GM18498 (cell line): ENCODE measurements around the gene BRD9.
"Not testable (repeated sequence)": the region's sequence is repeated elsewhere in the genome, so short reads cannot be mapped to it uniquely, and the experiment has no call there.

Experiments
- ATAC-seq: cut with Tn5 transposase; IDR thresholded peaks from one replicate; pipeline ENCODE4 v1.9.1; 2021; ENCODE audit warnings: mild to moderate bottlenecking, moderate library complexity; ENCODE audit not compliant: unreplicated experiment

The BRD9 gene

DNA sequence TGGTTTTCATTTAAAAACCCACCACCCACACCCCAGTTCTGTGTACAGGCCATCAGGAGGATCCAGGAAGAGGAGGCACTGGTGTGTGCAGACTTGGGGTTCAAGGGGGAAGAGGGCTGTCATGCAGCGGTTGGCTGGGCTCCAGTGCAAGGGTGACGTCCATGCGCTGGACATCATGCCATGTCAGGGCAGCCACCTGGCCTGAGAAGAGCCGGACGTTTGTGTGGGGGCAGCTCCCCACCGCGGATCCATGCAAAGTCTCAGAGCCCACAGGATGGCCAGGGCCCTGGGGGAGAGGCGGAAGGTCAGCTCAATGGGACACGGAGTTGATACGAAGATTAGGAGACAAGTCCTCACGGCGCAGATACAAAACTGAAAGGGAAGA, 11.1 kb downstream of the BRD9 start:
- ATAC-seq: no peak

DNA sequence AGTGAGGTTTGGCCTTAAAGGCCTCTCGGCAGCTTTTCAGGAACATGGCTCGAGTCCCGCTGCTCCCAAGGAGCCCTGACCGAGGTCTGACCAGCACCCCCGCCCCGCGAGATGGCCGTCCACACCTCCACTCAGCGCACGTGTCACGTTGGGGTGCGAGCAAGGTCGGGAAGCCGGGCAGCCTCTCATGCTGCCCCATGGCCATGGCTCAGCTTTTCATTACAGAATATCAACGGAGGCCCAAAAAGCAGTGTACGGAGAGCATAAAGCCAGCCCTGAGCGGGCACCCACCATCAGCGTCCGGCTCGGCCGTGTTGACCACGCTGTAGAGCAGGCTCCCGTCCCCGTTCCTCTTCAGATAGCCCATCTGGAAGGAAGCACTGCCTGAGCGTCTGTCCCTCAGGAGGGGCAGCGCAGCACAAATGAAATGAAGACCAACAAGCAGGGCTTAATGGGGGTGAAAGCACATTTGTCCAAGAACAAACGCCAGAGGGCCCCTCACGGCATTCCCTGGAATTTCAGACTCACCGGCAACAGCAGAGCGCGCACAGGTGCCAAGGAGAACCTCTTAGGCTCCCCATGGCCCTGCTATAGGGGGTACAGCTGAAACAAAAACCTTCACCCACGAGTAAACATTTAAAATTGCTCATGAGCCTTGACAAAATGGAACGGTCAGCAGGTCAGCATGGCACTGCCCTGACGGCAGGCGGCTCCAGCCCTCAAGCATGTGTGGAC, 11.6 kb downstream of the BRD9 start:
- no peak for ATAC-seq

DNA sequence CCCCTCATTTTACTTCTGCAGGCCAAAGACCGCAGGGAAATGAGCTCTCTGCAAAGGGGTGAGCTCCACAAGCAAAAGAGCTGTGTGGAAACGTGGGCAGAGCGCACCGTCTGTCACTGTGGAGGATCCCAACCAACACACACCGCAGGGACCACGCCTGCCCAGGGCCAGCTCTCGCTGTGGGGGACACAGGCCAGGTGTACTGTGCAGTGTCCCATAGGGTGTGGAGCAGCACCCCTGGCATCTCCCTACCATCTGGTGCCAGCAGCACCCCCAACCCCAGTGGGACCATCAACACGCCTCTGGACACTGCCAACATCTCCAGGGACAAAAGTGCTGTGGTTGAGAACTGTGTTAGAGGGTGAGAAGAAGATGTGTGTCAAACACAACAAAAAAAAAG, 13.9 kb downstream of the BRD9 start:
- ATAC-seq: not testable (repeated sequence)

DNA sequence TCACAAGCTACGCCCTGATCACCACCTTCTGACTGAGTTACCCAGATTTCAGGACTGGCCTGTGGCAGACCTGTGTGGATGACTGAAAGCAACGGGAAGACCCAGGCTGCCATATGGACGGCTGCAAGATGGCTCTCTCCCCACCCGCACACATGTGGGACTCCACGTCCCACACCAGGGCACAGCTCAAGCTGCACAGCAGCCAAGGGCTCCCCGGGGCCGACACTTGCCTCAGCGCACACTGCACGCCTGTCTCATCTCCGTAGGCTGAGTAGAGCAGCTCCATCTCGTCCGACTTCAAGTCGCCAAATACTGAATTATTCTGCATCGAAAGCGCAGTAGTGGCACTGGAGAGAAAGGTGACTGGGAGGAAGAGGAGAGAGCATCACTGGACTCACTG, 14.5 kb downstream of the BRD9 start:
- ATAC-seq: no peak

DNA sequence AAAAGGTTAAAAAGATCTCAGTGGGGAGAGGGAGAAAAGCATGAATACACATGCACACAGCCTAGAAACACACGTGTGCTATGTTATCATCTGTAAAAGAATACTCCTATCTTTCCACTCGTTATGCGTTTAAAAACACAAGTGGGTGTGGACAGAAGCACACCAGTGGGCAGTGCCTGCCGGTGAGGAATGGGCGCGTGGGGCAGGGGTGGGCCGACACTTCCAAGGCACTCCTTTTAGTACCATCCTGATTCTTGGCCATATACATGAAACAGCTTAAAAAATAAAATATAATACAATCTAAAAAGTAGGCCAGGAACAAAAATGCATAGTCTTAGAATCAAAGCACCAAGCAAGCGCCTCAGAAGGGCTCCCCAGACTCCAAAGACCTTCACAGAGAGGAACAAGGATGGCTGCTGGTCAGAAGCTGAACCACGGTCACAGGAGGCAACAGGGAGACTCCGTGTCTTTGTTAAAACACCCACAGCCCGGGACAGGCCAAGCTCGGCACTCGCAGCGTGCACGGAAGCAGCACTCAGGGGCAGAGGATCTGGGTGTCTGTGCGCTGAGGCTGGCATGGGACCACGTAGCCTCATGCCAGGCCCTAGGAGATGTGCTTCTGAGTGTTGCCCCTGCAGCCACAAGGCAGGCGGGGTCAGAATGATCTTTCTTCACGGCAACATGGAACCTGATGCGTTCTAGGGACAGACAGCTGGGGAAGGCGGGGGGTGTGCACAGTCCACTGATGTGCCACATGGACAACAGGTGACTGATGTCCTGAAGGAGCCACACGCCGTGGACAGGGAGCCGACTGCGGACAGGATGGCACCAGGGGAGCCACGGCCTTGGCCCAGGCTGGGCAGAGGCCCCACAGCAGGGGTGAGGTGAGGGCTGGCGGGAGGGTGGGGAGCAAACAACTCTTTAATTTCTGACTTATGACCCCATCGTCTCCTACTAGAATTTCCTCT, 15.9 kb downstream of the BRD9 start:
- no peak for ATAC-seq

DNA sequence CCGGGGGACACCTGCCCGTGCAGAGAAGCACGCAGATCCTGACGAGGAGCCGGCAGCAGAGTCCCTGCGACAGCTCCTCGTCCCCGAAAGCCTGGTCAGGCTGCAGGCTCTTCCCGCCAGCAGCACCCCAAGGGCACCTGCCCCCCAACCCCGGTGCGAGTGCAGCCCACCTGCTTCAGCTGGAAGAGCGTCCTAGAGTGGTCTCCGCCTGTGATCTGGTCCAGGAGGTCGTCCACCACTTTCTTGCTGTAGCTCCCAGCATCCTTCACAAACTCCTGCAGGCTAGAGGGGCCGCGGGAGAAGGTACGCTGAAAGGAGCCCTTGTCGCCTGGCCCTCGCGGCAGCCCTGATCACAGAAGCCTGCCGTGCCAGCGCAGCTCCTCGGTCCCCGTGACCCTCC, 16.7 kb downstream of the BRD9 start:
- no peak for ATAC-seq

DNA sequence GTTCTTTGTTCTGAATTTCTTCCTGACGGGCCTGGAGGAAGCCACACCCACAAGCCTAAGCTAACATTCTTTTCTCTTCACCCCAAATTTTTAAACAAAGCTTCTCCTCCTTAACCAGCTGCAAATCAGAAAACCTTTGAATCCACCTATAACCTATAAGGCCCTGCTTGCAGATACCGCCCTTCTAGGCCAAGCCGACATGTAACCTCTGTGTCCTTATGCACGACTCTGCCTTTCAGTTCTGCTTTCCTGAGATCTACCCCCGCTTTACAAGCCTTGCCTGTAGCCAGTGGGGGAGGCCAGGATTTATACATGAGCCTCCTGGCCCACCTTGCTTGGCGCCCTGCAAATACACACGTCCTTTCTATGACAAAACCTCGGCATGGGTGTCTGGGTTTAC, 19.3 kb downstream of the BRD9 start:
- no peak for ATAC-seq

DNA sequence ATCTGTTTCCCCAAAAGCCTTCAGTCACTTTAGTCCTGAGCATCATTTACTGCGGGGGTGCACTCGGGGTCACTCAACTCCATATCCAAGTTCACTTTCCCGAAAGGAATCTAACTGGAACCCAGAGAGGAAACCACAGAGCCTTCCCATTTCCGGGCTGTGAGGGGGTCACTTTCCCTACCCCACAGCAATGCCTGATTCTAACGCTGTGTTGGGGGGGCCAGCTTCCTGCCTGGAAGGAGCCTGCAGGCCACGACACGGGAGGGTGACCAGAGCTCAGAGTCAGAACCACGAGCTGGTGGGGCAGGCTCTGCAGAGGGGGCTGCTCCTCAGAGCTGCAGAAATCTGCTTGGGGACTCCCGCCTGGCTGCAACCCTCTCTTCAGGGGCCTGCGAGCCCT, 20.3 kb downstream of the BRD9 start:
- ATAC-seq: no peak

DNA sequence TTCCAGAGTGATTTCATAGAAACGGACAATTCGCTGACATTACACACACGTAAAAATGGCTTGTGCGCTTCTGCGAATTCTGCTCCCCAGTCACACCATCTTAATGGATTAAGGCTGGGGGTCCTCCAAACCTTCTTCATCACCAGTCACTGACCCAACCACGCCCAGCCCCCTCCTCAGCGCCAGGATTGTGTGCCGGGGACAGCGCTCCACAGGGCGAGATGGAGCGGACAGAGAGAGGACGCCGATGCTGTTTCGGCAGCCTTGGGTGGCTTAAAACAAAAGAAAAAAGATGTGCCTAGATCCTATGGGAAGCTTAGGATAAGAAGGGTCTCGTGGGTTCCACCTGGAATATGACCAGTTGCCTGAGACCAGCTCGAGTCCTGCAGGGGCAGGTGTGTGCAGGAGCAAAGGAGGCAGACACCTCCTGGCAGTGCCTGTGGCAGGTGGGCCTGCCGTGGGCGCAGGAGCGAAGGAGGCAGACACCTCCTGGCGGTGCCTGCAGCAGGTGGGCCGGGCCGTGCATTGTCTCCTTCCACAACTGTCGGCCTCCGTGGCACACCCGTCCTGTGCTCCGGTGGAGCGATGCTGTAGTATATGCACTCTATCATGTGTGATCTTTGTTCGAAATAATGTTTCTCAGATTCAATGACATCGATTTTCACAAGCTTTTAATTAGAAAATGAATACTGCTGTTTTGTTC, 20.9 kb downstream of the BRD9 start:
- ATAC-seq: no peak

DNA sequence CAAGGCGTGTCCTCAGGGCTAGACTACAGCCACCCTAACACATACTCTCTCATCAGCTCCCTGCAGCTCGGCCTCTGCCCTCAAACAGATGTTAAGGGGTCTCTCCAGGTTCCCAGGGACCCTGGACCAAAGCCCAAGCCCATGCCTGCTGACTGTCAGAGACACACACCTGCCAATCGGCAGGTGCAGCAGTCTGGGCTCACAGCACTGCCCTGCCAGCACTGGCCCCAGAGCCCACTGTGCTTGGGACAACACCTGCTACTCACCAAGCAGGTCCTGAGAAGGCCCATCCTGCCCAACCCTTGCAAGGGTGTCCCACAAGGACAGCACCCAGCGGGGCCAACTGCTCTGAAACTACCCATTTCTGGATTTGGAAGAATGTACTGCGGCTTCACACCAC, 21.6 kb downstream of the BRD9 start:
- no peak for ATAC-seq

DNA sequence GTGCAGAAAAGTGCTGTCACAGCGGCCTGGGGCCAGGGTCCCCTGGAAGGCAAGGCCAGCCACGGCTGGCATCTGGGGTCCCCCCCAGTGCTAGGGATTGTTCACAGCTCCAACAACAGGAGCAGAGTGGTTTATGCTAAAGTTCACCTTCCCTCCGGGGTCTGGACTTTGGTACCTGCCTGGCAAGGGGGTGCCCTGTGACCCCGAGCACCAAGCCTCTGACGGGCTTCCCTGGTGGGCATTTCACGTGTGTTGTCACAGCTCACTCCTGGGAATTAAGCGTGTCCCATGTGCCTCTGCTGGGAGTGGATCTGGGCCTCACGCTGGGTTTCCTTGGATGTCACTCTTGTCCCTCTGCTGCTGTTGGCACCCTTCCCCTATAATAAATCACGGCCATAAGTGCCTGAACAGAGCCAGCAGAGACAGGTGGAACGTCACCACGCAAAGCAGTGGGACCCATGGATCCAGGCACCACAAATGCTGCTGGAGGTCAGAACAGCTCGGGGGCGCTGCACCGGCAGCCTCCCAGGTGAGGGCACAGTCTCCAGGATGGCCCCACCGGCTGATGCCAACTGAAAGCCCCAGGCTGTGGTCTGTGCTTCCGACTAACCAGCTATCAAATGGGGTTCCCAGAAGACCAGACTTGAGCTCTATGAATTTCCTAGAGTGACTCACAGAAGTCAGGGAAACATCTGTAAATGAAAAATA, 24.0 kb downstream of the BRD9 start:
- ATAC-seq: no peak

DNA sequence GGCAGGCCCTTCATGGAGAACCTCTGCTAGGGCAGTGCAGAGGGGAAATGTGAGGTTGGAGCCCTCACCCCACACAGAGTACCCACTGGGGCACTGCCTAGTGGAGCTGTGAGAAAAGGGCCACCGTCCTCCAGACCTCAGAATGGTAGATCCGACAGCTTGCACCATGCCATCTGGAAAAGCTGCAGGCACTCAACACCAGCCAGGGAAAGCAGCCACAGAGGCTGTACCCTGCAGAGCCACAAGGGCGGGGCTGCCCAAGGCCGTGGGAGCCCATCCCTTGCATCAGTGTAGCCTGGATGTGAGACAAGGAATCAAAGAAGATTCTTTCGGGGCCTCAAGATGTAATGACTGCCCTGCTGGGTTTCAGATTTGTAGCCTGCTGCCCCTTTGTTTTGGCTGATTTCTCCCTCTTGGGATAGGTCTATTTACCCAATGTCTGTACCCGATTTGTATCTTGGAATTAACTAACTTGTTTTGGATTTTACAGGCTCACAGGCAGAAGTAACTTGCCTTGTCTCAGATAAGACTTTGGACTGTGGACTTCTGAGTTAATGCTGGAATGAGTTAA, 25.2 kb downstream of the BRD9 start:
- no peak for ATAC-seq

DNA sequence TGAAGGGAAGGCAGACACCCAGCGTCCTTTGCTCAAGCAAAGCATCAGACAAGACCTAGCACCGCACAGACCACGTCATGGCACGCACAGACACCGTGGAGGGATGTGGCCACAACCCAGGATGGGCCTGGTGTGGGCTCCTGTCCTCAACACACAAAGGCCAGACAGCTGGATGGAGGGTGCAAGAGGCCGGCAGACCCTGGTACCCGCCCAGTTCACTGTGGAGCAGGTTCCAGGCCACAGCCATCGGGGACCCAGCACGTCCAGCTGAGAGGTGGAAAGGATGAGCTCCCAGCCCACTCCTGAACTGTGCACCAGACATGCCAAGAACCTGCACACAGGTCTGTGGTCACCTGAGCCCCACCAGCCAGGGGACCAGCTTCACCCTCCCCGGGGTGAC, 26.8 kb downstream of the BRD9 start:
- no peak for ATAC-seq

DNA sequence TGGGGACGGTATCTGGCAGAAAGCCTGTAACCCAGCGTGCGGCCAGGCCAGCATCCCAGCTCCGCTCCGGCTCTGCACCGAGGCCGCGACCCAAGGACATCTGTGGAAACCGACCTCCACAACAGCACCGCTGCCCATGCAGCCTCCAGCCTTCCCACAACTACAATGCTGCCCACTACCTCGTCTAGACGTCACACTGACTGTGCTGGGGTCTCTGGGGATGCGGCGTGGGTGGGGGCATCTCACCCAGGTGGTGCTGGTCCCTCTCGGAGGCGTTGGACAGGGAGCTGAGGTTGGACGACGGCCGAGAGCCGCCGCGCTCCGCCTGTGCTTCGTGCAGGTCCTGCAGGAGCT, 27.5 kb downstream of the BRD9 start:
- no peak for ATAC-seq

DNA sequence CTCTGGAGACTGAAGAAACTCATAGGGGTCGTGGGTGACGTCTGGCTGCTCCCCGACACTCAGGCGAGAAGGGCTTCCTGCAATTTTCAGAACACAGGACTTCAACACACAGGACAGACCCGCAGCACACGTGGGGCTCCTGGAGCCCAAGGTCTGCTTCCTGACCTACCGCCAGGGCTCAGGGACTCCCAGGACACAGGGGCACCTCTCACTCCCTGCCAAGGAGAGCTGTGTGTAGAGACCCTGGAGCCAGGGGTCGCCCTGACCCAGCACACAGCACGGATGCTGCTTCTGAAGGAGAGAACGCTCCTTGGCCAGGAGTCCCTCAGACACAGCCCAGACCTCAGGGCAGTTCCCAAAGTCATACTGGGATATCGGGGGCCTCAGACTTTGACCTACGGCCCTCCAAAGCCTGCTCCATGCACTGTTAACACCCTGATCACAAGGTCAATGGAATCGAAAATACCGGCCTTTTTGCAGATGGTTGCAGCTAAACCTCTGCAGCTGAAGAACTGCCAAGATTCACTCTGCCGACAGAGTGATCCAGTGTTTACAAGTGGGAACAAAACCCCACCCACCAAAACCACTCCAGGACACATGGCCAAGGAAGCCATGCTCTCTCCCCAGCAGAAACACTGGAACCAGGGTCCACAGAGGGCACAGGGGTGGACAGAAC, 28.0 kb downstream of the BRD9 start:
- ATAC-seq: no peak

DNA sequence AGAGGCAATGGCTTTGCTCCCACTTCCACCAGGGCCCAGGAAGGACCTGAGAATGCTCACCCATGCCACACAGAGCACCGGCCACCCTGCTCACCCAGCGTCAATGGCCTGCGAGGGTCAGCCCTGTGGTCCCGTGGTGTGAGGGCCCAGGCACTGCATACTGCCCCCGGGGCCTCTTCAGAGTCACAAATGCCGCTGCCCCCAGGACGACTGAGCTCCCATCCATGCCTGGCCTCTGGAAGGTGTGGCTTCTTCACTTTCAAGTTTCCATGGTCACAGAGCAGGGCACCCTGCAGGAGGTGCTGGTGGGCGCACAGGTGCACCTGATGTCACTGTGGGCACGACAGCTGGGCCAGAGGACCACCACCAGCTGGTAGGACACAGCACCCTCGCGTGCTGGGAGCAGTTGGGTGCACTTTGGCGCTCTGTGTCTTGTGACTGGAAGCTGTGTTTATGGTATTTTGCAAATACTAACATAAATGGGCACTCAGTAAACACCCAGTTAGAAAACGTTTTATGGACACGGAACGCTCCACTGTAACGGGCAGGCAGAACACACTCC, 29.3 kb downstream of the BRD9 start:
- no peak for ATAC-seq

DNA sequence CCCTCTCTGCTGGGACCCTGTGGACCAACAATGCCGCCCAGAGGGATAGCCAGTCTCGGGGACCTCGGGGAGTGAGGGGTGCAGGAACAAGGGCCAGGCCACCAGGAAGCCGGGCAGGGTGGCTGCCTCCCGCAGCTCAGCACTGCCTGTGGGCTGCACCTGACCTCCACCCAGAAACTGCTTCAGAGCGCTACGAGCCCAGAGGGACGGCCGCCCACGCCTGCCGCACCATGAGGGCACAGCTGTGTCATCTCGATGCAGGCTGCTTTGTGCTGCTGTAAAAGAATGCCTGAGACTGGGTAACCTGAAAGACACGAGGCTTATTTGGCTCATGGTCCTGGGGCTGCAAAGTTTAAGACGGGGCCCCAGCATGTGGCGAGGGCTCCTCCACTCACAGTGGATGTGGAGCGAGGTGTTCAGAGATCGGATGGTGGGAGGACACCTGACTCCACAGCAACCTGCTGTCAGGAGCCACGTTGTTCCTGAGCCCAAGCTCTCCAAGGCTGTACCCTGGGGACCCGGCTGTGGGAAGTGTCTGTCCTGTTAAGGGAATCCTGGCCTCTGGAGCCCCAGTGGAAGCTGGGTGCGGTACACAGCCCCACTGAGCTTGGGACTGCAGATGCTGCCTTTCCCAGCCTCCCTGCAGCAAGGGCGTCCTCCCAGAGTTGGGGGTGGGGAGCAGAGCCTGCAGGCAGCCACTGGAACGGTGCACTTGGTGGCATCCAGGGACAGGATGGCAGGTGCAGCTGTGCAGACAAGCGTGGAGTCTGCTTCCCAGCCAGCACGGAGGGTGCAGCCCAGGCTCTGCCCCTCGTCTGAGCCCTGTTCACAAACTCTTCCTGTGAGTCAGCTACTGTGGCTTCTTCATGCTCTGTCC, 30.0 kb downstream of the BRD9 start:
- no peak for ATAC-seq

DNA sequence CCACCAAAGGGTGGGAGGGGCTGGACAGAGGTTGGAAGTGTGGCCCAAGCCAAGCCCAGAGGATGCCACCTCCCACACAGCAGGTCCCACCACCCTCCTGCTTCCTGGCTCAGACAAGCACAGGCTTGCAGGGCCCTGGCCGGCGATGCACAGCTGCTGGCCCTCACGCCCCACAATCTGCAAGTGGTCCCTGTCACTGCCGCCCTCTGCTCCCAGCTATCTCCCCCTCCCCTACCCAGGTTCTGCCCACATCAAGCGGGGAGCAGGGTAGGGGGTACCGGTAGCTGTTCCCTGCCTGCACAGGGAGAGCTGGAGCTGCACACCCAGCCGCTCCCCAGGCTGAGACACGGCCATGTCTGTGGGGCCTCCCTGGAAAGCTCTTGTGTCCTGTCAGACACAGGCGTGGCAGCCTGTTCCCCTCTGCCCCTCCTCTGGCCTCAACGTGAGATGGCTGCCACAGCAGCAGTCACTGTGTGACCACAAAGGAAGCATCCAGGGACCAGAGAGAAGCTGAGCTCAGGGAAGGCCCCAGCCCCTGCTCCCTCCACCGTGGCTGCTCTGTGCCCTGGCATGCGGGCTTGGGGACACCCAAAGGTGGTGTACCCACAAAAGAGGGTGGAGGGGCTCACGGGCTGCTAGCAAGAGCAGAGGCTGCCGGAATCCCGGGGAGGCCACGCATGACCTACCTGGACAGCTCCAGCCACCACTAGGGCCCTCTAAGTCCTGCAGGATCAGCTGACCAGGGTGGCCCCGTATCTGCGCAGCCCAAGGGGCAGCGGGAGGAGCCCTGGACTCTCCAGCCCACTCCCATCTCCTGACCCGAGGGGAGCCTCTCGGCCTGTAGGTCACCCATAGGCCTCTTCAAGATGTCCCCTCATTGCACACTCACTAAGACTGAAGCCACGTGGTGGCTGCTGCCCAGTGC, 30.9 kb downstream of the BRD9 start:
- ATAC-seq: no peak
